Suppressor macrophage (primary cell): ENCODE results near the gene SPIN1.

Experiments used
- DNase-seq, 4 experiments: peaks; one replicate each; pipeline ENCODE4 v3.0.0-alpha.2; 2020 to 2022

Gene SPIN1

GRCh38 chr9:88437210-88438146 lies 49.2 kb downstream of the SPIN1 start:
- DNase-seq, result no peak

GRCh38 chr9:88438811-88439210 lies 50.6 kb downstream of the SPIN1 start:
- DNase-seq, result no peak

GRCh38 chr9:88441301-88442007 lies 53.2 kb downstream of the SPIN1 start:
- DNase-seq, result no peak

DNA sequence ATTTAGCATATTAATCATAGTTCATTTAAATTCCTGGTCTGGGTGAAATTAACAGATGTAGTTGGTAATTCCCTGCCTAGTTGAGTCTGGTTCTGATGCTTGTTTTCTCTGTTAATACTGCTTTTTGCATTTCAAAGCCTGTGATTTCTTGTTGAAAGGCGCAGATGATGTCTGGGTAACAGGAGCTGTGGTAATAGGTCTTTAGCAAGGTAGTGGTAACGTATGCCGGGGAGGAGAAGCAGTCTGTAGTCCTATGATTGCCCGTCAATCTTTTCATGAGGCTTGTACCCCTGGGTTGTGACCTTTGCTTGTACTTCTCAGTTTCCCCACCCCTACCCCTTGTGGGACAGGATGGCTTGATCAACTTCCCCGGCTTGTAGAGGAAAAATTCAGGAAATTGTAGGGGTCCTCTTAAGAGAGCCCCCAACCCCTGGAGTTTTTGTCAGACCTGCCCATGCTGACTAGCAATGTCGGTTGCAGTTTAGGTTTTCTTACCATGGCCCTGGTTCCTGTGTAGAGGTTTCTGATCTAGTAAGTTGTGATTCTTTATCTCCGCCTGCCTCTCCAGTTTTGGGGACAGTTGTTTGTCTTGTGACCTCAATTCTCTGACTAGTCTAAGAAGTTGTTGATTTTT lies 55.4 kb downstream of the SPIN1 start:
- DNase-seq, result no peak

DNA sequence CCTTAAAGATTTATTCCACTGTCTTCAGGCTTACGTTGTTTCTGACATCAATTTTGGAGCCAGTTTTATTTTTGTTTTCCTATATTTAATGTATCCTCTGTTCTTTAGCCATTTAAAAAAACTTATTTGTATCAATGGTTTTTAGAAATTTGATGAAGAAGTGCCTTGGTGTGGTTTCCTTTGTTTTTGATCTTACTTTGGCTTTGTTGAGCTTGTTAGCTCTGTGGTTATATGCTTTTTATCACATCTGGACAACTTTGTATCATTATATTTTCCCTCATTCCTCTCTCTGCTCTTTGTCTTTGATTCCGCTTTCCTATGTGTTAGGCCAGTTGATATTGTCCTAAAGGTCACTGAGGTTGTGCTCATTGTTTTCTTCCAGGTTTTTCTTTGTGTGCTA lies 58.5 kb downstream of the SPIN1 start:
- no peak for DNase-seq

- DNase-seq, result no peak
Observed at GRCh38 chr9:88447431-88447830, 59.2 kb downstream of the SPIN1 start.

GRCh38 chr9:88451160-88451559 lies 62.9 kb downstream of the SPIN1 start:
- DNase-seq, result no peak

GRCh38 chr9:88458716-88459465 lies 70.6 kb downstream of the SPIN1 start:
- DNase-seq, result no peak

DNA sequence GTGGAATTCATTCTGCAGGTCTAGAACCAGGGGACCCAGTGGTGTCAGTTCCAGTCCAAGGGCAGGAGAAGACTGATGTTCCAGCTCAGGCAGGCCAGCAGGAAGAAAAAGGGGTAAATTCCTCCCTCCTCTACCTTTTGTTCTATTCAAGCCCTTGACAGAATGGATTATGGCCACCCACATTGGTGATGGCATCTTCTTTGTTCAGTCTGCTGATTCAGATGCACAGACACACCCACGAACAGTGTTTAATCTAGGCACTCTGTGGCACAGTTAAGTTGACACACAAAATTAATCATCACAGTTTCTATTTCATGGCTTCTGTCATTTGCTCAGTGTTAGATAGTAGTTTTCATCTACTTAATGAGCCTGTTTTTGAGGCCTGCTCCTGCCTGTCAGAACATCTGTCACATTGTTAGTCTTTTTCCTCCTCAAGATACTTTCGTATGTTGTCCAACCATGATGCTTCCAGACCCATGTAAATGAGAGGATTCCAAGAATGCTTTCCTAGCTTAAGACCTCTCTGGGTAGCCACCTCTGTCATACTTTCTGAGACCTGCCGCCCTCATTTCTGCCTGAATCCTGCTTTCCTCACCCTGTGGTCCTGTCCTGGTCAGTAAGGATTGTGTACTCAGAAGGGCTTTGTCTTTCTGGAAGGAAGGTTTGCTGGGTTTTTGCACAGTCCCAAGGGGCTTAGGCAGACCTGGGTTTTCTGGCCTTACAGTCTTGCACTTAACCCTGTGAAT lies 72.5 kb downstream of the SPIN1 start:
- DNase-seq, result peak; percentile 24 to 66 (median 45)

DNA sequence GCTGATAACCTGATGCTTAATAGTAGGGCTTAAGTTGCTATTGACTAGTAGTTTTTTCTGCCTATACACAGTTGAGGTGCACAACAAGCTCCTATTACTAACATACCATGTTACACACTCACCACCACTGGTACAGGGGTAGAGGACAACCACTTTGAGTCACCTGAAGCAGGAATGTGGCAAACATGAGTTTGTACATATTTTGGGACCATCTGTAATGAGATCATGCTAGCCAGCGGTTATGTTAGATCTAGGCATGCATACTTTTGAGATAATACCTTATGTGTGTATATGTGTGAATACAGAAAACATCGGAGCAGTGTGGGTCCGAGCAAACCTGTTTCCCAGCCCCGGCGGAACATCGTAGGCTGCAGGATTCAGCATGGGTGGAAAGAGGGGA lies 73.9 kb downstream of the SPIN1 start:
- DNase-seq, result no peak

DNA sequence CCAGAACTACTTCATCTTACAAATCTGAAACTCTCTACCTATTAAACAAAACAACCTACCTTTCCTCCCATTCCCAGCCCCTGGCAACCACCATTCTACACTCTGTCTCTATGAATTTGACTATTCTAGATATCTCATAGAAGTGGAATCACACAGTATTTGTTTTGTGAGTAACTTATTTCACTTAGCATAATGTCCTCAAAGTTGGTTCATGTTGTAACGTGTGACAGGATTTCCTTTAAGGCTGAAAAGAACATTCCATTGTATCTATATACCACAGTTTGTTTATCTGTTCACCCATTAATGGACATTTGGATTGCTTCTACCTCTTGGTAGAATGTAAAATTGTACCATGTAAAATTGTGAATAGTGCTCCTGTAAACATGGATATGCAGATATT lies 76.6 kb downstream of the SPIN1 start:
- no peak for DNase-seq

DNA sequence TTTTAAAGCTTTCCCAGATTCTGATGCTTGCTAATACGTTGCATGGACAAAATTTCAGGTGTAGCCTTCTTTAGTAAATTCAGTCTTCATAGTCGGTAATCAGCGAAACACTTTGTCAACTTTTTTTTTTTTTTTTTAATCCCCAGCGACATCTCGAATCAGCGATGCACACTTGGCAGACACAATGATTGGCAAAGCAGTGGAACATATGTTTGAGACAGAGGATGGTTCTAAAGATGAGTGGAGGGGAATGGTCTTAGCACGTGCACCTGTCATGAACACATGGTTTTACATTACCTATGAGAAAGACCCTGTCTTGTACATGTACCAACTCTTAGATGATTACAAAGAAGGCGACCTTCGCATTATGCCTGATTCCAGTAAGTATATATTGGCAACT lies 80.0 kb downstream of the SPIN1 start:
- no peak for DNase-seq

DNA sequence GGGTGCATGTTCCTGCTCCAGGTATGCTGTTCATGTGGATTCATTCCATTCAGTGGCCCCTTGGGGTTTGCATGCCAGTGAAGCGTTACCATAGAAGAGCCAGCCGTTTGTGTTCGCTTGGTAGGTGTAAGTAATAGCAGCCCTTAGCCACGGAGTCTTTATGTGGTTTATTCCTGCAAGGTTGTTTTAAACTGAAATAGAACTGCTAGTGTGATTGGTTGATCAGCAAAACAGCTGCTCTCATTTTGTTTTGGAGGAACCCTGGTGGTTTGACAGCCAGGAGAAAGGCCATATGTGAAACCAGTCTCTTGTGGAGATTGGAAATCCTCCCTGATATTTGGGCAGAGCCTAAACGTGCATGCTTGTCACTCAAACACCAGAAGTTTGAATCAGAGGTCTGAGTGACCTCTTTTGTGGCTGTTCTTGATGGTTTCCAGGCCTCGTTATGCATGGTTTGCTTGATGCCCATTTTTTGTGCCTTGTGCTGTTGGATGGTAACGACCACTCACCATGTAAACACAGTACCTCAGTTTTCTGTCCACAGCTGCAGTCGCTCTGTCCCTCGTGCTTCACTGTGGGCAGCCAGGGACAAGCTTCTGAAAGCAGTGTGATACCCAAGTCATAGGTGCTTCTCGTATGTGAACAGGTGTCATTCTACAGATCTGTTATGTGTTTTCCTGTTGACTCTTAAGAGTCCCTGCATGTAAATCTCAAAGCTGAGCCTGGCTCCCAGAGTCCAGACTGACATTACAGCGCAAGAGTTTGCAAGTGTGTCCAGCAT lies 88.4 kb downstream of the SPIN1 start:
- DNase-seq, result no peak

GRCh38 chr9:88477300-88477751 lies 89.1 kb downstream of the SPIN1 start:
- DNase-seq, result no peak

GRCh38 chr9:88478246-88478645 lies 90.0 kb downstream of the SPIN1 start:
- no peak for DNase-seq

DNA sequence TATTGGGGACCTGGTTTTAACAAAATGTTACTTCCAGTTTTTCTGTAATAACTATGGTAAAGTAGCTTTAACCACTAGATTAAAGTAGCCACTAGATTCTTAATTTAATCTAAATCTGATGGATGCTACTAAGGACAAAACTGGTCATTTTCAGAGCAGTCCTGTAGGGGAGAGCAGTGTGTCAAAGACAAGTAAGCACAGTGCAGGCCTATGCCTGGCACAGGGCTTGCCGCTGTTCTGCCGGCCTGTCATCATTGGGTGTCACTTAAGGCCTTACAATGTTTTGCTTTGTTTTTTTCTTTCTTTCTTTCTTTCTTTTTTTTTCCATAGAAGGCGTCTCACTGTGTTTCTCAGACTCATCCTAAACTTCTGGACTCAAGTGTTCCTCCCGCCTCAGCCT lies 93.7 kb downstream of the SPIN1 start:
- no peak for DNase-seq

DNA sequence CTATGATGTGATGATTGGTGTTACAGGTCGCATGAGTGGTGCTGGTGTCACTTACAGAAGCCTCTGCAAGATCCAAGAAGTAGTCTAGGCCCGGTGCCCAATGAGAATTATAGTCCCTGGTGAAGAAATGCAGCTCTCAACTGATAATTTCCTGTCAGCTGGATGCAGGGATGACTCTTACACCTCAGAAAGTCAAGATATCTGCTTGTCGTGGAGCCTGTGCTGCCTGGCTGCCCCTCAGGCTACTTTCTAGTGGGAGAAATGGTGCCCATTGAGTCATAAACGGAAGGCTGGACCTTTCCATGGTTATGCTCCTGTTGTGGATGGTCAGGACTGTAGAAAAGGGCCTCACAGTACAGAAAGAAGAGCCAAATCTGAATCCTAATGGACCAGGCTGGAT lies 99.9 kb downstream of the SPIN1 start:
- DNase-seq, result no peak

- DNase-seq, result no peak
Observed at GRCh38 chr9:88494983-88495721, 106.9 kb downstream of the SPIN1 start.

DNA sequence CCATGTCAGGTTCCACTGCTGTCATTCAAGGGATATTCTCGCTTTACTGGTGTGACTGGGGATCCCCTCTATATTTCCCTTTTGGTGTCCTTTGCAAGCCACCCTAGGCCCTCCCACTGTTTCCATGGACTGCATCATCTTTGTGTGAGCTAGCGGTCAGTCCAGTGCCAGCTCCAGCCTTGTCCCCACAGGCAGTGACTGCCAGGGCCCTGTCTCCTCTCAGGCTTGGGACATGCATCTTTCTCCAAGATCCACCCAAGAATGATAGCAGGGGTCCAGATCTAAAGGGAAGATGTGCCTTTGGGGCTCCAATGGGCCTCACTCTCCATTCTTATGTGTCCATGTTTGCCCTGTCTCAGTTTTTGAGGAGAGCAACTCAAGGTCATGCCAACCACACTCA lies 109.0 kb downstream of the SPIN1 start:
- DNase-seq, result no peak

GRCh38 chr9:88498880-88499279 lies 110.6 kb downstream of the SPIN1 start:
- no peak for DNase-seq
